HepG2 (cell line): Measurements from ENCODE around the gene PDZD7. TPM values are rescaled to one million over a fixed set of nuclear protein-coding genes. Genes with fewer than 3 reads are reported as not detected.

ENCODE experiments used
- KMT2B ChIP-seq: IDR thresholded peaks from 2 replicates; pipeline ENCODE4 v1.6.1; 2016; ENCODE audit warnings: missing genetic modification reagents, missing compliant biosample characterization
- NRL ChIP-seq: sonication (generic); formaldehyde crosslinking; IDR thresholded peaks from 2 replicates; pipeline ENCODE4 v1.5.0; 2020; ENCODE audit warnings: missing genetic modification reagents, mild to moderate bottlenecking, moderate library complexity, borderline replicate concordance
- TGIF2 ChIP-seq: IDR thresholded peaks from 2 replicates; pipeline ENCODE4 v1.6.1; 2016; ENCODE audit warnings: control low read depth, missing compliant biosample characterization
- ZNF549 ChIP-seq: sonication (generic); formaldehyde crosslinking; IDR thresholded peaks from 2 replicates; pipeline ENCODE4 v1.5.0; 2020; ENCODE audit warnings: missing genetic modification reagents
- ZNF768 ChIP-seq: sonication (generic); formaldehyde crosslinking; IDR thresholded peaks from 2 replicates; pipeline ENCODE4 v1.4.0; 2020; ENCODE audit warnings: missing genetic modification reagents
- polyA plus RNA-seq, 8 experiments: library from polyadenylated mRNA; depleted of rRNA in 3 of 8; stranded (reverse) in 7 of 8; unstranded in 1 of 8; fragments of >200 nt; fragmentation: Illumina TruSeq in 4 of 8; extraction: Trizol in 4 of 8; gene quantifications; 2 replicates each; pipeline versions ENCODE4 v1.2.1 to v1.2.3, GENCODE V29; 2011 to 2016; ENCODE audit warnings: low read depth in 4 of 8, missing spikeins in 1 of 8, mixed read lengths in 1 of 8; ENCODE audit not compliant: insufficient read depth in 1 of 8
- total RNA-seq, 5 experiments: library from RNA; depleted of rRNA; stranded (reverse); fragments of >200 nt; fragmentation: Illumina TruSeq; extraction: Trizol; gene quantifications; 2 replicates each; pipeline ENCODE4 v1.2.3, GENCODE V29; 2016; ENCODE audit warnings: low read depth in 1 of 5
- TF ChIP-seq, protein P1 (sequence below): sonication (generic); formaldehyde crosslinking; IDR thresholded peaks from 2 replicates; pipeline ENCODE4 v1.5.1; 2020; ENCODE audit warnings: missing genetic modification reagents, mild to moderate bottlenecking, borderline replicate concordance
- TF ChIP-seq, protein P2 (sequence below): sonication (generic); formaldehyde crosslinking; IDR thresholded peaks from 2 replicates; pipeline ENCODE4 v1.5.1; 2020; ENCODE audit warnings: missing genetic modification reagents, mild to moderate bottlenecking, borderline replicate concordance
- TF ChIP-seq, protein P3 (sequence below): IDR thresholded peaks from 2 replicates; pipeline ENCODE4 v1.6.1; 2018; ENCODE audit warnings: missing genetic modification reagents, mild to moderate bottlenecking, missing compliant biosample characterization
- TF ChIP-seq, protein P4 (sequence below): sonication (generic); formaldehyde crosslinking; IDR thresholded peaks from 2 replicates; pipeline ENCODE4 v1.4.0; 2020; ENCODE audit warnings: missing genetic modification reagents, borderline replicate concordance
- TF ChIP-seq, protein P5 (sequence below): sonication (generic); formaldehyde crosslinking; IDR thresholded peaks from 2 replicates; pipeline ENCODE4 v1.5.0; 2020; ENCODE audit warnings: missing genetic modification reagents, mild to moderate bottlenecking, borderline replicate concordance
- TF ChIP-seq, protein P6 (sequence below), 2 experiments: sonication (generic) in 1 of 2; formaldehyde crosslinking in 1 of 2; IDR thresholded peaks; 2 replicates each; pipeline versions ENCODE4 v1.6.1 to v1.9.0; 2014 to 2022; ENCODE audit warnings: antibody characterized with exemption in 1 of 2, borderline replicate concordance in 1 of 2, inconsistent platforms in 1 of 2, low read depth in 1 of 2, missing genetic modification reagents in 1 of 2

The PDZD7 gene
- total and polyA plus RNA-seq, 2 of the 13 experiments (the other 11 are each of a cell fraction or from before 2014, with no cell fraction given), result 0.58 to 0.73 TPM

DNA sequence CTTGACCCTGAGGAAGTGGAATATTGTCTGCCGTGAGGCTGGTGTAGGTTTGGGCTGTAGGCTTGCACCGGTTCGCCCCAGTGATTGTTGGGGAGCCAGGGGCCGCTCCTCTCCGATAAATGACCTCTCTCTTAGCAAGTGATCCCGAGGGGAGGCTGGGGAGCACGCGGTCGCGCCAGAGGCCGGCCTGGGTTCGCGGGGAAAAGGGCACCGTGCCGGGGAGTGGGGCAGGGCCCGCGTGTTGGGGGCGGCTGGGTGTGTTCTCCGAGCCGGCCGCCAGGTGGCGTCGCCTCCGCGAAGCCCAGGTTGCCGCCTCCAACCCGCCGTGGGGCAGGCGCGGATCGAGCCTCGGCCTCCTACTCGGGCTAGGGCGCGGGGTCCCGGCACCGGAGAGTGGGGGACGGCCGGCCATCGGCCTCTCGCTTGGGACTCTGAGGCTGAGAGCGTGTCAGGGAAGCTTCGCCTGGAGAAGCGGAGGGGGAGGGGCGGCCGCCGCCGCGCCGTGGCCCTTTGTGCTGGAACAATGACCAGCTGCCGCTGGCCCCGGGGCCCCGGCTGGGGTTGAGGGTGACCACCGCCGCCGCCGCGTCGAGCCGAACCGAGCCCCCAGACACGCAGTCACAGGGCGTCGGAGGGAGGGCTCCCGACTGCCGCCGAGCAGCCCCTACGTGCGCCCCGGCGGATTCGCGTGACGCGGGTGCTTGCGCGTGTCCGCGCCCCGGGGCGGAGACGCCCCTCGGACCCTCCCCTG lies 31.8 kb downstream of the PDZD7 start (continued):
- TF ChIP-seq, protein P1, sequence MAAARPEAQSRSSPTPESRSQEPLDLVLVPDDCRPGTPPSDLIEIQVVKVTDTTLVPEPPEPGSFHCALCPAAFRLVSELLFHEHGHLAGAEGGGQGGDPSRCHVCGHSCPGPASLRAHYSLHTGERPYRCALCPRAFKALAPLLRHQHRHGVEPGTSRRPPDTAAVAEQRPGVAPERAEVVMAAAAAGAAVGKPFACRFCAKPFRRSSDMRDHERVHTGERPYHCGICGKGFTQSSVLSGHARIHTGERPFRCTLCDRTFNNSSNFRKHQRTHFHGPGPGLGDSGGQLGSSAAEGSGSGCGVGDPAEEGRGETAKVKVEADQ (CRISPR knock-in tag), result peak; percentile 88; the same call in 1 of the 2 replicates
- TF ChIP-seq, protein P2, sequence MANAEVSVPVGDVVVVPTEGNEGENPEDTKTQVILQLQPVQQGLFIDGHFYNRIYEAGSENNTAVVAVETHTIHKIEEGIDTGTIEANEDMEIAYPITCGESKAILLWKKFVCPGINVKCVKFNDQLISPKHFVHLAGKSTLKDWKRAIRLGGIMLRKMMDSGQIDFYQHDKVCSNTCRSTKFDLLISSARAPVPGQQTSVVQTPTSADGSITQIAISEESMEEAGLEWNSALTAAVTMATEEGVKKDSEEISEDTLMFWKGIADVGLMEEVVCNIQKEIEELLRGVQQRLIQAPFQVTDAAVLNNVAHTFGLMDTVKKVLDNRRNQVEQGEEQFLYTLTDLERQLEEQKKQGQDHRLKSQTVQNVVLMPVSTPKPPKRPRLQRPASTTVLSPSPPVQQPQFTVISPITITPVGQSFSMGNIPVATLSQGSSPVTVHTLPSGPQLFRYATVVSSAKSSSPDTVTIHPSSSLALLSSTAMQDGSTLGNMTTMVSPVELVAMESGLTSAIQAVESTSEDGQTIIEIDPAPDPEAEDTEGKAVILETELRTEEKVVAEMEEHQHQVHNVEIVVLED (CRISPR knock-in tag), result peak; percentile 57
- TF ChIP-seq, protein P3, sequence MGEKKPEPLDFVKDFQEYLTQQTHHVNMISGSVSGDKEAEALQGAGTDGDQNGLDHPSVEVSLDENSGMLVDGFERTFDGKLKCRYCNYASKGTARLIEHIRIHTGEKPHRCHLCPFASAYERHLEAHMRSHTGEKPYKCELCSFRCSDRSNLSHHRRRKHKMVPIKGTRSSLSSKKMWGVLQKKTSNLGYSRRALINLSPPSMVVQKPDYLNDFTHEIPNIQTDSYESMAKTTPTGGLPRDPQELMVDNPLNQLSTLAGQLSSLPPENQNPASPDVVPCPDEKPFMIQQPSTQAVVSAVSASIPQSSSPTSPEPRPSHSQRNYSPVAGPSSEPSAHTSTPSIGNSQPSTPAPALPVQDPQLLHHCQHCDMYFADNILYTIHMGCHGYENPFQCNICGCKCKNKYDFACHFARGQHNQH (CRISPR knock-in tag), result peak; percentile 55; the same call in 1 of the 2 replicates
- peak; percentile 68; the same call in 1 of the 2 replicates for TF ChIP-seq TGIF2 (CRISPR knock-in tag)
- TF ChIP-seq NRL (CRISPR knock-in tag), result no peak; the same call in 1 of the 2 replicates
- TF ChIP-seq ZNF768 (CRISPR knock-in tag), result peak; percentile 71; the same call in 1 of the 2 replicates
- TF ChIP-seq, protein P4, sequence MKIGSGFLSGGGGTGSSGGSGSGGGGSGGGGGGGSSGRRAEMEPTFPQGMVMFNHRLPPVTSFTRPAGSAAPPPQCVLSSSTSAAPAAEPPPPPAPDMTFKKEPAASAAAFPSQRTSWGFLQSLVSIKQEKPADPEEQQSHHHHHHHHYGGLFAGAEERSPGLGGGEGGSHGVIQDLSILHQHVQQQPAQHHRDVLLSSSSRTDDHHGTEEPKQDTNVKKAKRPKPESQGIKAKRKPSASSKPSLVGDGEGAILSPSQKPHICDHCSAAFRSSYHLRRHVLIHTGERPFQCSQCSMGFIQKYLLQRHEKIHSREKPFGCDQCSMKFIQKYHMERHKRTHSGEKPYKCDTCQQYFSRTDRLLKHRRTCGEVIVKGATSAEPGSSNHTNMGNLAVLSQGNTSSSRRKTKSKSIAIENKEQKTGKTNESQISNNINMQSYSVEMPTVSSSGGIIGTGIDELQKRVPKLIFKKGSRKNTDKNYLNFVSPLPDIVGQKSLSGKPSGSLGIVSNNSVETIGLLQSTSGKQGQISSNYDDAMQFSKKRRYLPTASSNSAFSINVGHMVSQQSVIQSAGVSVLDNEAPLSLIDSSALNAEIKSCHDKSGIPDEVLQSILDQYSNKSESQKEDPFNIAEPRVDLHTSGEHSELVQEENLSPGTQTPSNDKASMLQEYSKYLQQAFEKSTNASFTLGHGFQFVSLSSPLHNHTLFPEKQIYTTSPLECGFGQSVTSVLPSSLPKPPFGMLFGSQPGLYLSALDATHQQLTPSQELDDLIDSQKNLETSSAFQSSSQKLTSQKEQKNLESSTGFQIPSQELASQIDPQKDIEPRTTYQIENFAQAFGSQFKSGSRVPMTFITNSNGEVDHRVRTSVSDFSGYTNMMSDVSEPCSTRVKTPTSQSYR, result peak; percentile 80
- no peak for TF ChIP-seq KMT2B (CRISPR knock-in tag)
- TF ChIP-seq, protein P5, sequence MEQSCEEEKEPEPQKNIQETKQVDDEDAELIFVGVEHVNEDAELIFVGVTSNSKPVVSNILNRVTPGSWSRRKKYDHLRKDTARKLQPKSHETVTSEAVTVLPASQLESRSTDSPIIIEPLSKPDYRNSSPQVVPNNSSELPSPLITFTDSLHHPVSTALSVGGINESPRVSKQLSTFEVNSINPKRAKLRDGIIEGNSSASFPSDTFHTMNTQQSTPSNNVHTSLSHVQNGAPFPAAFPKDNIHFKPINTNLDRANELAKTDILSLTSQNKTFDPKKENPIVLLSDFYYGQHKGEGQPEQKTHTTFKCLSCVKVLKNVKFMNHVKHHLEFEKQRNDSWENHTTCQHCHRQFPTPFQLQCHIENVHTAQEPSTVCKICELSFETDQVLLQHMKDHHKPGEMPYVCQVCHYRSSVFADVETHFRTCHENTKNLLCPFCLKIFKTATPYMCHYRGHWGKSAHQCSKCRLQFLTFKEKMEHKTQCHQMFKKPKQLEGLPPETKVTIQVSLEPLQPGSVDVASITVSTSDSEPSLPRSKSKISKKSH (CRISPR knock-in tag), result peak; percentile 87
- TF ChIP-seq, protein P6, sequence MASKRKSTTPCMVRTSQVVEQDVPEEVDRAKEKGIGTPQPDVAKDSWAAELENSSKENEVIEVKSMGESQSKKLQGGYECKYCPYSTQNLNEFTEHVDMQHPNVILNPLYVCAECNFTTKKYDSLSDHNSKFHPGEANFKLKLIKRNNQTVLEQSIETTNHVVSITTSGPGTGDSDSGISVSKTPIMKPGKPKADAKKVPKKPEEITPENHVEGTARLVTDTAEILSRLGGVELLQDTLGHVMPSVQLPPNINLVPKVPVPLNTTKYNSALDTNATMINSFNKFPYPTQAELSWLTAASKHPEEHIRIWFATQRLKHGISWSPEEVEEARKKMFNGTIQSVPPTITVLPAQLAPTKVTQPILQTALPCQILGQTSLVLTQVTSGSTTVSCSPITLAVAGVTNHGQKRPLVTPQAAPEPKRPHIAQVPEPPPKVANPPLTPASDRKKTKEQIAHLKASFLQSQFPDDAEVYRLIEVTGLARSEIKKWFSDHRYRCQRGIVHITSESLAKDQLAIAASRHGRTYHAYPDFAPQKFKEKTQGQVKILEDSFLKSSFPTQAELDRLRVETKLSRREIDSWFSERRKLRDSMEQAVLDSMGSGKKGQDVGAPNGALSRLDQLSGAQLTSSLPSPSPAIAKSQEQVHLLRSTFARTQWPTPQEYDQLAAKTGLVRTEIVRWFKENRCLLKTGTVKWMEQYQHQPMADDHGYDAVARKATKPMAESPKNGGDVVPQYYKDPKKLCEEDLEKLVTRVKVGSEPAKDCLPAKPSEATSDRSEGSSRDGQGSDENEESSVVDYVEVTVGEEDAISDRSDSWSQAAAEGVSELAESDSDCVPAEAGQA (IDR thresholded peaks at IDR 0.05; ENCODE audit: low read depth), result 0 out of 2 replicates have a peak, but pooled peaks have one; percentile 33
- TF ChIP-seq, protein P6 (CRISPR knock-in tag; IDR thresholded peaks at IDR 0.05; ENCODE audit: borderline replicate concordance), result no peak; the same call in 1 of the 2 replicates
- no peak for TF ChIP-seq ZNF549 (CRISPR knock-in tag)
